Liver (tissue), 9 donors: ENCODE data around the gene GPR55. TPM values are rescaled to one million over a fixed set of nuclear protein-coding genes. Genes with fewer than 3 reads are reported as not detected.

Experiments
- DNase-seq: peaks from one replicate; pipeline ENCODE4 v3.0.0-alpha.2; 2017; ENCODE audit warnings: low spot score
- H3K27ac ChIP-seq, 2 donors: one replicate each; pipeline ENCODE4 v1.7.0; 2013; ENCODE audit warnings: inconsistent platforms in 2 of 2, low read length in 2 of 2, control low read depth in 1 of 2, low read depth in 1 of 2, mild to moderate bottlenecking in 1 of 2
- H3K27me3 ChIP-seq, 4 donors: one replicate each; pipeline versions ENCODE4 v1.6.1 to v1.7.0; 2013; ENCODE audit warnings: low read length in 3 of 4, inconsistent platforms in 1 of 4, mild to moderate bottlenecking in 1 of 4, moderate library complexity in 1 of 4; ENCODE audit not compliant: control insufficient read depth in 4 of 4, insufficient read depth in 4 of 4
- H3K36me3 ChIP-seq, 4 donors: one replicate each; pipeline versions ENCODE4 v1.6.1 to v1.7.0; 2013; ENCODE audit warnings: low read length in 3 of 4, mild to moderate bottlenecking in 3 of 4, low read depth in 1 of 4, moderate library complexity in 1 of 4; ENCODE audit not compliant: control insufficient read depth in 4 of 4, insufficient read depth in 3 of 4
- H3K4me1 ChIP-seq, 4 donors: one replicate each; pipeline versions ENCODE4 v1.6.1 to v1.7.0; 2013; ENCODE audit warnings: low read length in 3 of 4, mild to moderate bottlenecking in 3 of 4, moderate library complexity in 1 of 4; ENCODE audit not compliant: control insufficient read depth in 4 of 4, insufficient read depth in 4 of 4
- H3K4me3 ChIP-seq, 3 donors: one replicate each; pipeline versions ENCODE4 v1.6.1 to v1.7.0; 2013; ENCODE audit warnings: low read length in 3 of 3, control low read depth in 1 of 3, low read depth in 1 of 3, mild to moderate bottlenecking in 1 of 3
- H3K9ac ChIP-seq, 2 donors: one replicate each; pipeline ENCODE4 v1.7.0; 2013; ENCODE audit warnings: low read length in 2 of 2, mild to moderate bottlenecking in 2 of 2, moderate library complexity in 2 of 2, control low read depth in 1 of 2, low read depth in 1 of 2
- H3K9me3 ChIP-seq, 4 donors: one replicate each; pipeline versions ENCODE4 v1.6.1 to v1.7.0; 2013; ENCODE audit warnings: low read length in 3 of 4; ENCODE audit not compliant: control insufficient read depth in 4 of 4
- ATF3 ChIP-seq: IDR thresholded peaks from 2 replicates; pipeline ENCODE4 v1.6.1; 2016; ENCODE audit warnings: antibody characterized with exemption
- EGR1 ChIP-seq, 2 donors: IDR thresholded peaks; 2 replicates each; pipeline ENCODE4 v1.6.1; 2016 to 2018; ENCODE audit warnings: antibody characterized with exemption in 2 of 2, low read depth in 2 of 2
- FOXA1 ChIP-seq: IDR thresholded peaks from 2 replicates; pipeline ENCODE4 v1.6.1; 2016; ENCODE audit warnings: antibody characterized with exemption
- FOXA2 ChIP-seq: IDR thresholded peaks from 2 replicates; pipeline ENCODE4 v1.6.1; 2016; ENCODE audit warnings: antibody characterized with exemption
- GABPA ChIP-seq, 2 donors: IDR thresholded peaks in 1 of 2; conservative IDR thresholded peaks in 1 of 2; 2 replicates each; pipeline ENCODE4 v1.6.1; 2016; ENCODE audit warnings: antibody characterized with exemption in 2 of 2, mild to moderate bottlenecking in 1 of 2, moderate library complexity in 1 of 2
- HNF4A ChIP-seq, 2 donors: conservative IDR thresholded peaks; 2 replicates each; pipeline ENCODE4 v1.6.1; 2016; ENCODE audit warnings: antibody characterized with exemption in 2 of 2, mild to moderate bottlenecking in 2 of 2
- HNF4G ChIP-seq: IDR thresholded peaks from 2 replicates; pipeline ENCODE4 v1.6.1; 2016; ENCODE audit warnings: antibody characterized with exemption
- JUND ChIP-seq, 2 donors: IDR thresholded peaks; 2 replicates each; pipeline ENCODE4 v1.6.1; 2016; ENCODE audit warnings: antibody characterized with exemption in 2 of 2
- NR2F2 ChIP-seq: IDR thresholded peaks from 2 replicates; pipeline ENCODE4 v1.6.1; 2016; ENCODE audit warnings: antibody characterized with exemption
- SP1 ChIP-seq: IDR thresholded peaks from 2 replicates; pipeline ENCODE4 v1.6.1; 2018; ENCODE audit warnings: antibody characterized with exemption, mild to moderate bottlenecking
- TAF1 ChIP-seq: conservative IDR thresholded peaks from 2 replicates; pipeline ENCODE4 v1.6.1; 2016; ENCODE audit warnings: antibody characterized with exemption, mild to moderate bottlenecking
- WGBS: extraction: QIAGEN DNeasy Blood & Tissue Kit; methylation state at CpG from one replicate; pipeline ENCODE4 v1.1.7; 2013; 5-methylcytosine and 5-hydroxymethylcytosine counted together
- polyA plus RNA-seq, 2 donors: library from polyadenylated mRNA; stranded (reverse) in 1 of 2; unstranded in 1 of 2; fragments of 200-250 nt in 1 of 2; fragments of >200 nt in 1 of 2; fragmentation: Nextera tagmentation in 1 of 2; extraction: Ambion mirVana in 1 of 2; gene quantifications; one replicate each; pipeline versions ENCODE4 v1.2.1 to v1.2.3, GENCODE V29; 2013 to 2015
- total RNA-seq, 2 donors: library from RNA; depleted of rRNA; stranded (reverse); fragments of >200 nt; gene quantifications; one replicate each; pipeline ENCODE4 v1.2.3, GENCODE V29; 2014
- TF ChIP-seq, protein P1 (sequence below): fragments of 150-350 bp; IDR thresholded peaks from 2 replicates; pipeline ENCODE4 v1.5.1; 2017; ENCODE audit warnings: improper control_type of control experiment, low read depth, low read length; ENCODE audit not compliant: missing input control
- TF ChIP-seq, protein P2 (sequence below): IDR thresholded peaks from 2 replicates; pipeline ENCODE4 v1.6.1; 2016; ENCODE audit warnings: antibody characterized with exemption, mild to moderate bottlenecking
- donor health status: healthy.
- donor health status: healthy.
- donor health status: healthy.
- donor health status: healthy.
- donor health status: healthy.

GPR55 gene
- total and polyA plus RNA-seq, 4 donors: 0.05 to 0.17 (median 0.10) TPM; not detected in 1

DNA sequence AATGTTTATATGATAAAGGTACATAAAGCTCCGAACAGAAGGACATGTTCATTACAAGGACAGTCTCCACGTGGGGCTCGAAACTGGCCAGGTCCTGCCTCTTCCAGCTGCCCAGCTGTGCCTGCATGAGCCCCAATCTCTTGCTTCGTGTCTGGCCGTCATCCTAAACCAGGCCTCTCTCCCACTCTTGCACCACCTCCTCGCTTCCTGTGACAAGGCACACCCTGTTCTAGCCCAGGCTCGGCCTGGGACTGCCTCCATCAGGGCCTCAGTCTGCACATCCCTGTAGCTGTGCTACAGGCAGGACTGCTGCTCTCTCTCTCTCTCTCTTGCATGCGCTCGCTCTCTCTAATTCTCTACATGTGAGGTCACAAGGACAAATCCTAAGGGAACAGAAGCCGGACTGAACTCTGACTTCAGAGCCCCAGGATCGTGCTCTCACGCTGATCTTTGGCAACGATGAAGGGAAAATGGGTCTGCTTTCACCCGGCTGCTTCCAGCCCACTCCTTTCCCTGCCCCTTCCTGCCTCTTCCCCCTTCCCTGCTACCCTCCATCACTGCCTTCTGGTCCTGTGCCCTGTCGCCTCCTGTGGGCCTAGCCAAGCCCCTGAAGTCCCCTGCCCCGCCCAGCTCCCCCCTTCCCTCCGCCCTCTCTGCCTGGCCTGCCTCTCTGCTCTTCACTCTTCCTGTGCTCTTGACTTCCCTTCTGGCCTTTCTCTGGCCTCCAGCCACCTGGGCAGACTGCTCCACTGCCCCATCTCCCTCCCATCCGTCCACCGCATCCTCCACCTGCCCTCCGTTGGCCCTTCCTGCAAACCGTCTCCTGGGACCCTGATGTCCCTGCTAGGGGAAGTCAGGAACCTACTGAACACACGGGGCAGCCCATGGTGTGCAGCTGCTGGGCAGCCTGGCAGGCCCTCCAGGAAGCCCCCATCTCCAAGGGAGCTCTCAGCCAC, 7.8 kb upstream of the GPR55 start (continued):
- TF ChIP-seq EGR1 (IDR thresholded peaks at IDR 0.05; ENCODE audit: low read depth in 2 of 2) (no peak), GABPA (IDR thresholded peaks at IDR 0.05 in 1 of 2, conservative IDR thresholded peaks at IDR 0.05 in 1 of 2) (no peak)

DNA sequence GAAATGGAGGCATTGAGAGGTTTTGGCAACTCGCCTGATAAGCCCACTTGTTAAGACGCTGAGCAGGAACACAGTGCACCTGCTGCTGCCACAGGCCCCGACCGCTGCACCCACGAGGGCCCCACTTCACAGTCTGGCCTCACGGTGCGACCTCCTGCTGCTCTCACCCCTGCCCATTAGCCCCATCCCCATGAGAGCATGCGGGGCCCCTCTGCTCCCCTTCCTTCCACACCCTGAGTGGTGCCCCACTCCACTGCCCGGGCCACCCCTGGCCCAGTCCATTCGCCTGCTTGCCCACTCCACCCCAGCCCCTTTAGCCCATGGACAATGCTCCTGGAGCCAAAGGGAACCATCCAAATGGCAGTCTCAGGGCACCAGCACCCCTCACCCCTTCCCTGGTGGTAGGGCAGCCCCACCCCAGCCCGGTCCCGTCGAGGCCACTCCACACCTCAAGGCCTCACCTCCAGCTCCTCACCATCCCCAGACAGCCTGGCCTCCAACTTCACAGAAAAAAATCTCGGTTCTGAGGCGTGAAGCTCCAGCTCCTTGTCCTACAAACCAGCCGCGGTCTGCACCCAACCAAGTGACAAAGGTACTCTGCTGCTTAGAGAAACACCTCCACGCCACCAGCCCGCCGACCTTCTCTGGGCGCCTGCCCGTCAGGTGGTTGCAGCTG, 6.7 kb upstream of the GPR55 start:
- H3K9me3 ChIP-seq: no peaks in the 10 kb centered on the region
- H3K9ac ChIP-seq: no peak overlapping the region
- TF ChIP-seq FOXA1 (no peak), ATF3 (no peak), HNF4A (conservative IDR thresholded peaks at IDR 0.05) (no peak), HNF4G (no peak), JUND (IDR thresholded peaks at IDR 0.05) (no peak), NR2F2 (no peak), TAF1 (no peak), FOXA2 (no peak), SP1 (no peak)
- TF ChIP-seq, protein P1, sequence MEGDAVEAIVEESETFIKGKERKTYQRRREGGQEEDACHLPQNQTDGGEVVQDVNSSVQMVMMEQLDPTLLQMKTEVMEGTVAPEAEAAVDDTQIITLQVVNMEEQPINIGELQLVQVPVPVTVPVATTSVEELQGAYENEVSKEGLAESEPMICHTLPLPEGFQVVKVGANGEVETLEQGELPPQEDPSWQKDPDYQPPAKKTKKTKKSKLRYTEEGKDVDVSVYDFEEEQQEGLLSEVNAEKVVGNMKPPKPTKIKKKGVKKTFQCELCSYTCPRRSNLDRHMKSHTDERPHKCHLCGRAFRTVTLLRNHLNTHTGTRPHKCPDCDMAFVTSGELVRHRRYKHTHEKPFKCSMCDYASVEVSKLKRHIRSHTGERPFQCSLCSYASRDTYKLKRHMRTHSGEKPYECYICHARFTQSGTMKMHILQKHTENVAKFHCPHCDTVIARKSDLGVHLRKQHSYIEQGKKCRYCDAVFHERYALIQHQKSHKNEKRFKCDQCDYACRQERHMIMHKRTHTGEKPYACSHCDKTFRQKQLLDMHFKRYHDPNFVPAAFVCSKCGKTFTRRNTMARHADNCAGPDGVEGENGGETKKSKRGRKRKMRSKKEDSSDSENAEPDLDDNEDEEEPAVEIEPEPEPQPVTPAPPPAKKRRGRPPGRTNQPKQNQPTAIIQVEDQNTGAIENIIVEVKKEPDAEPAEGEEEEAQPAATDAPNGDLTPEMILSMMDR: no peak
- TF ChIP-seq, protein P2, sequence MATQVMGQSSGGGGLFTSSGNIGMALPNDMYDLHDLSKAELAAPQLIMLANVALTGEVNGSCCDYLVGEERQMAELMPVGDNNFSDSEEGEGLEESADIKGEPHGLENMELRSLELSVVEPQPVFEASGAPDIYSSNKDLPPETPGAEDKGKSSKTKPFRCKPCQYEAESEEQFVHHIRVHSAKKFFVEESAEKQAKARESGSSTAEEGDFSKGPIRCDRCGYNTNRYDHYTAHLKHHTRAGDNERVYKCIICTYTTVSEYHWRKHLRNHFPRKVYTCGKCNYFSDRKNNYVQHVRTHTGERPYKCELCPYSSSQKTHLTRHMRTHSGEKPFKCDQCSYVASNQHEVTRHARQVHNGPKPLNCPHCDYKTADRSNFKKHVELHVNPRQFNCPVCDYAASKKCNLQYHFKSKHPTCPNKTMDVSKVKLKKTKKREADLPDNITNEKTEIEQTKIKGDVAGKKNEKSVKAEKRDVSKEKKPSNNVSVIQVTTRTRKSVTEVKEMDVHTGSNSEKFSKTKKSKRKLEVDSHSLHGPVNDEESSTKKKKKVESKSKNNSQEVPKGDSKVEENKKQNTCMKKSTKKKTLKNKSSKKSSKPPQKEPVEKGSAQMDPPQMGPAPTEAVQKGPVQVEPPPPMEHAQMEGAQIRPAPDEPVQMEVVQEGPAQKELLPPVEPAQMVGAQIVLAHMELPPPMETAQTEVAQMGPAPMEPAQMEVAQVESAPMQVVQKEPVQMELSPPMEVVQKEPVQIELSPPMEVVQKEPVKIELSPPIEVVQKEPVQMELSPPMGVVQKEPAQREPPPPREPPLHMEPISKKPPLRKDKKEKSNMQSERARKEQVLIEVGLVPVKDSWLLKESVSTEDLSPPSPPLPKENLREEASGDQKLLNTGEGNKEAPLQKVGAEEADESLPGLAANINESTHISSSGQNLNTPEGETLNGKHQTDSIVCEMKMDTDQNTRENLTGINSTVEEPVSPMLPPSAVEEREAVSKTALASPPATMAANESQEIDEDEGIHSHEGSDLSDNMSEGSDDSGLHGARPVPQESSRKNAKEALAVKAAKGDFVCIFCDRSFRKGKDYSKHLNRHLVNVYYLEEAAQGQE: no peak
- no peaks in the 10 kb centered on the region for H3K36me3 ChIP-seq
- no peak overlapping the region for H3K27ac ChIP-seq
- WGBS: 91% methylated on average over 22 of the region's 22 CpGs
- no peak for DNase-seq
- no peaks in the 10 kb centered on the region for H3K27me3 ChIP-seq
- no peaks in the 10 kb centered on the region for H3K4me1 ChIP-seq
- no peak overlapping the region for H3K4me3 ChIP-seq

GRCh38 chr2:230930928-230931555, 6.0 kb upstream of the GPR55 start:
- no peak for TF ChIP-seq GABPA (IDR thresholded peaks at IDR 0.05 in 1 of 2, conservative IDR thresholded peaks at IDR 0.05 in 1 of 2)
- TF ChIP-seq HNF4A (conservative IDR thresholded peaks at IDR 0.05): no peak
- DNase-seq: no peak

More at GRCh38 chr2:230930928-230931555, 6.0 kb upstream of the GPR55 start:
- 80% methylated on average over 10 of the region's 10 CpGs for WGBS
- no peak overlapping the region for H3K27ac ChIP-seq
- H3K4me1 ChIP-seq: no peaks in the 10 kb centered on the region
- no peak overlapping the region for H3K9ac ChIP-seq
- no peaks in the 10 kb centered on the region for H3K36me3 ChIP-seq
- no peaks in the 10 kb centered on the region for H3K27me3 ChIP-seq
- H3K9me3 ChIP-seq: no peaks in the 10 kb centered on the region
- H3K4me3 ChIP-seq: no peak overlapping the region
